Middle frontal gyrus (tissue), 1 donor: ENCODE results near the gene CIAO3.
"Not testable (repeated sequence)": the region's sequence is repeated elsewhere in the genome, so short reads cannot be mapped to it uniquely, and the experiment has no call there.

ENCODE experiments used
- DNase-seq: peaks from one replicate; pipeline ENCODE4 v3.0.0-alpha.2; 2015; ENCODE audit warnings: low spot score; ENCODE audit errors: extremely low spot score

Gene CIAO3

GRCh38 chr16:776298-776697 lies 35.5 kb upstream of the CIAO3 start:
- DNase-seq, result not testable (repeated sequence)

- DNase-seq, result no peak
Observed at GRCh38 chr16:775236-775796, 34.5 kb upstream of the CIAO3 start.

GRCh38 chr16:774086-775001 lies 33.5 kb upstream of the CIAO3 start:
- no peak for DNase-seq

DNA sequence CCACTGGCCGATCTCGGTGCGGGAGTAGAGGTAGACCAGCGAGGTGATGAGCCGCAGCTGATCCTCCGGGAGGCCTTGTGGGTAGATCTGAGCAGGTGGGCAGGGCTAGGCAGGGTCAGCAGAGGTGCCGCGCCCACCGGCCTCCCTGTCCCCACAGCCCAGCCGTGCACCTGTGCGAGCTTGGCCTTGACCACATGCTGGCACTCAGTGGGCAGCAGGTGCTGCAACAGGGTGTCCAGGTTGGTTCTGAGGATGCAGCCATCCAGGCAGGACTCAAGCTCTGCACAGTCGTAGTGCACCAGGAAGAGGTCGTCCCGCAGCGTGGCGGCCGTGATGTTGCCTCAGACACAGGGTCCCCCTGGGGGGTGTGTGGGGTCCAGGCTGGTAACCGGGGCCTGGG lies 32.2 kb upstream of the CIAO3 start:
- no peak for DNase-seq

GRCh38 chr16:770411-770810 lies 29.6 kb upstream of the CIAO3 start:
- no peak for DNase-seq

DNA sequence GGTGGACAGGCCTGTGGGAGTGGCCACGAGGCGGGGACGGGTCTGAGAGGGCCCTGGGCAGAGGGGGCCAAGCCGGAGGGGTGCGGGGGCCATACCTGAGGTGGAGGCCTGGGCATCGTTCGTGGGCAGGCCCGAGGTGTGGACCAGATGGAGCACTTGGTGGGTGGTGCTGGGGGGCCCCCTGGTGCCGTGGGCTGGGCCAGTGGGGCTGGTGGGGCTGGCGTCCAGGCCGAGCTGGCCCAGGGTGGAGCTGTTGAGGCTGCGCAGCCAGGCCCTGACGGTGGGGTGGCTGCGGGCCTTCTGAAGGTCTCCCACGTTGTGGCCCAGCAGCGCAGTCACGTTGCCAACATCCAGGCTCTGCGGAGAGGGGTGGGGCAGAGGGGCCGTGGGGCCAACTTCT lies 29.1 kb upstream of the CIAO3 start:
- no peak for DNase-seq

DNA sequence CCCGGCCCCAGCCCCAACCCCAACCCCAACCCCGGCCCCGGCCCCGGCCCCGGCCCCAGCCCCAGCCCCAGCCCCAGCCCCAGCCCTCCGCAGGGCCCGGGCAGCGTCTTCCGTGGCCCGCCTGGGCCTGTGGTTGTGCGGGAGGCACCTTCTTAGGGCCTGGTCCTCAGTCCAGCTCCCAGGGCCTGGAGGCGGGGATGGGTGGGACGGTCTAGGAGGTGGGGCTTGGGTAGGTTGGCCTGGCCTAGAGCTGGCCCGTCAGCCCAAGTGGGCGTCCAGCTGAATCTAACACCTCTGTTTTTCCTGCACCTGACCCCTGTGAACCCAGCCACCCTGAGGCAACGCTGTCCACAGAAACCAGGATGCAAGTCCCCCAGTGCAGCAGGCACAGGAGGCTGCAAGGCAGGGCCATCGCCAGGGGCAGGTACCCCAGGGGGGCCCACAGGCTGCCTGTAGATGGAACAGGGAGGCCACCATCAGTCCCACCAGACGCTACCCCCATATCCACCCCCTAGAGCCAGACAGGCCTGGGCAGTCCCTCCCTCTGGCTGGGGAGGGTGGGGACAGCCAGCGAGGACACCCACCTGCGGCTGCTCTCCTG lies 28.5 kb upstream of the CIAO3 start:
- DNase-seq, result no peak

- DNase-seq, result no peak
Observed at GRCh38 chr16:768428-768827, 27.6 kb upstream of the CIAO3 start.

- no peak for DNase-seq
Observed at GRCh38 chr16:767743-768235, 27.0 kb upstream of the CIAO3 start.

- DNase-seq, result no peak
Observed at GRCh38 chr16:766820-767640, 26.2 kb upstream of the CIAO3 start.

DNA sequence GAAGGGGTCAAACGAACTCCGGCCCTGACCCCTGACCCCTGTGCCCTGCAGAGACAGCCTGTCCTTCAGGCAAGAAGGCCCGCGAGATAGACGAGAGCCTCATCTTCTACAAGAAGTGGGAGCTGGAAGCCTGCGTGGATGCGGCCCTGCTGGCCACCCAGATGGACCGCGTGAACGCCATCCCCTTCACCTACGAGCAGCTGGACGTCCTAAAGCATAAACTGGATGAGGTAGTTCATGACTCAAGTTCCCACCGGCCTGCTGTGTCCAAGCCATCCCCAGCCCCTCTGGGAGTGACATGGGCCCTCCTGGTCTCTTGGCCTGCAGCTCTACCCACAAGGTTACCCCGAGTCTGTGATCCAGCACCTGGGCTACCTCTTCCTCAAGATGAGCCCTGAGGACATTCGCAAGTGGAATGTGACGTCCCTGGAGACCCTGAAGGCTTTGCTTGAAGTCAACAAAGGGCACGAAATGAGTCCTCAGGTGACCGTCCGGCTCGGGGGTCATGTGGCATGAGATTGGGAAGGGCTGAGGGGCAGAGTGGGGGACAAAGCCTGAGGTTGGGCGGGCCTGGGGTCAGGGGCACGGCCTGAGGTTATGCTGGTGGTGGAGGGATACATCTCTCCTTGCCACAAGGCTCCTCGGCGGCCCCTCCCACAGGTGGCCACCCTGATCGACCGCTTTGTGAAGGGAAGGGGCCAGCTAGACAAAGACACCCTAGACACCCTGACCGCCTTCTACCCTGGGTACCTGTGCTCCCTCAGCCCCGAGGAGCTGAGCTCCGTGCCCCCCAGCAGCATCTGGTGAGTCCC lies 25.4 kb upstream of the CIAO3 start:
- DNase-seq, result no peak

GRCh38 chr16:765488-765865 lies 24.7 kb upstream of the CIAO3 start:
- DNase-seq, result no peak

DNA sequence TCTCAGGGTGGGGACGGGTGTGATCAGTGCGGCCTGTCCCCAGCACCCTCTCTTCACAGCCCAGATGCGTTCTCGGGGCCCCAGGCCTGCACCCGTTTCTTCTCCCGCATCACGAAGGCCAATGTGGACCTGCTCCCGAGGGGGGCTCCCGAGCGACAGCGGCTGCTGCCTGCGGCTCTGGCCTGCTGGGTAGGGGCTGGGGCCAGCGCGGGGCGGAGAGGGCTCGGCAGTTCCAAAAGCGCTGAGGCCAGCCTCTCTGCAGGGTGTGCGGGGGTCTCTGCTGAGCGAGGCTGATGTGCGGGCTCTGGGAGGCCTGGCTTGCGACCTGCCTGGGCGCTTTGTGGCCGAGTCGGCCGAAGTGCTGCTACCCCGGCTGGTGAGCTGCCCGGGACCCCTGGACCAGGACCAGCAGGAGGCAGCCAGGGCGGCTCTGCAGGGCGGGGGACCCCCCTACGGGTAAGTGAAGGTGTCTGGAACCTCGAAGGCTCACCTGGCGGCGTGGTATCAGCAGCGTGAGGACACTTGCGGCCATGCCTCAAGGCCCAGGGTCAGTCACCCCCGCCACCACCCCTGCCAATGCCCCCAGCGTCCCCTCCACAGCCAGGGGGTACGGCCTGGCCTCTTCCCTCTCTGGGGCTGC lies 24.2 kb upstream of the CIAO3 start:
- no peak for DNase-seq

DNA sequence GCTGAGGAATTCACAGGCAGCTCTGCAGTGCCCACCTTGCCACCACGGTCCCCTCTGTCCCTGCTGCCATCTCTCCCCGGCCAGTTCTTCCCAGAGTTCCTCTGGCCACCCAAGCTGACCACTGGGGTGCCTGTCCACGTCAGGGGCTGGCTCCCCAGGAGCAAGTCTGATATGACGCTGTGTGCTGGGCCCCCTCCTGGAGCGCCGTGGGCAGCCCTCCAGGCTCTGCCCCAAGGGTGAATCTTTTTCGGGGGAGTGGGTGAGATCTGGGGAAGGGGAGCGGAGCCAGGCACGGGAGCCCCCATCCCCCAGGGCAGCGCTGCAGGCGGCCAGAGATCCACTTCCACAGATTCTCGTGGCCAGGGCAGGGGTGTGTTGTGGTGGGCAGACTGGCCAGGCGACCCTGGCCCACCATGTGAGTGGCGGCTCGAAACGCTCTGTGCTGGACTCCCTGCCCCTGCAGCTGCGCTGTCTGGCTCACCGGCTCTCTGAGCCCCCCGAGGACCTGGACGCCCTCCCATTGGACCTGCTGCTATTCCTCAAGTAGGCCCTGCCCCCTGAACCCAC lies 23.5 kb upstream of the CIAO3 start:
- no peak for DNase-seq

DNA sequence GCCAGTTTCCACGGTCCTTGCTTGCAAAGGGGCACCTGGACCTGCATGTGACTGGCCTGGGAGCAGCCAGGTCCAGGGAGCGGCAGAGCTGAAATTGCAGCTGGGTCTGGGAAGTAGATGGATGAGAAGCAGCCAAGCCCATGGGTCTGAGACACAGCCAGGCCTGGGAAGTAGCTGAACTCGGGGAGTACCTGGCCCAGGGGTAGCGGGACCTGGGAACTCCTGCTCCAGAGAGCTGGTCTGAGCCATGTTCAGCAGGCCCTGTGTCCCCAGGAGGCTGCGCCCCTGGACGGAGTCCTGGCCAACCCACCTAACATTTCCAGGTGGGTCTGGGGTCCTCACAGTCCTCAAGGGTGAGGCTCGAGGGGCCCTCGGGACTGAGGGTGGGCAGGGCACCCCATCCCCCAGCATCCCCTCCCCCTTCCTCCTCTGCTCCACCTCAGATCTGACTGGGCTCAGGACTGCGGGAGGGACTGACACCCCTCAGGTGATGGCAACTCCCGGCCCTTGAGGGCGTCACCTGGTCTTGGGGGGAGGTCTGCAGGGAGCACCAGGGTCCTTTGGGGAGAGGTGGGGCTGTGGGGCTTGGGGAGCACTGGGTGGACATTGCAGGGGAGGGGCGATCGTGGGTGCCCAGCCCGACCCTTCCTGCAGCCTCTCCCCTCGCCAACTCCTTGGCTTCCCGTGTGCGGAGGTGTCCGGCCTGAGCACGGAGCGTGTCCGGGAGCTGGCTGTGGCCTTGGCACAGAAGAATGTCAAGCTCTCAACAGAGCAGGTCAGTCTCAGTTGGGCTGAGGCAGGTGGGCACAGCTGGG lies 22.8 kb upstream of the CIAO3 start:
- no peak for DNase-seq

- no peak for DNase-seq
Observed at GRCh38 chr16:762595-763268, 21.9 kb upstream of the CIAO3 start.

GRCh38 chr16:761625-762513 lies 21.1 kb upstream of the CIAO3 start:
- no peak for DNase-seq
